ENCODE measurements around the gene NQO2. TPM values are rescaled to one million over a fixed set of nuclear protein-coding genes. Genes with fewer than 3 reads are reported as not detected.

Gene NQO2
- total and polyA plus RNA-seq, 2 of the 13 experiments (the other 11 are each of a cell fraction or from before 2014, with no cell fraction given), result 32.2 to 56.5 TPM

GRCh38 chr6:2952557-2953095 is 47.1 kb upstream of the NQO2 start (continued):
- TF ChIP-seq, protein P1, sequence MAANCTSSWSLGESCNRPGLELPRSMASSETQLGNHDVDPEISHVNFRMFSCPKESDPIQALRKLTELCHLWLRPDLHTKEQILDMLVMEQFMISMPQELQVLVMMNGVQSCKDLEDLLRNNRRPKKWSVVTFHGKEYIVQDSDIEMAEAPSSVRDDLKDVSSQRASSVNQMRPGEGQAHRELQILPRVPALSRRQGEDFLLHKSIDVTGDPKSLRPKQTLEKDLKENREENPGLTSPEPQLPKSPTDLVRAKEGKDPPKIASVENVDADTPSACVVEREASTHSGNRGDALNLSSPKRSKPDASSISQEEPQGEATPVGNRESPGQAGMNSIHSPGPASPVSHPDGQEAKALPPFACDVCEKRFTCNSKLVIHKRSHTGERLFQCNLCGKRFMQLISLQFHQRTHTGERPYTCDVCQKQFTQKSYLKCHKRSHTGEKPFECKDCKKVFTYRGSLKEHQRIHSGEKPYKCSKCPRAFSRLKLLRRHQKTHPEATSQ (CRISPR knock-in tag; IDR thresholded peaks at IDR 0.05; ENCODE audit: borderline replicate concordance), result no peak
- TF ChIP-seq ZNF33A (CRISPR knock-in tag; IDR thresholded peaks at IDR 0.05; ENCODE audit: borderline replicate concordance), result no peak
- no peak for TF ChIP-seq ZBTB39 (CRISPR knock-in tag; IDR thresholded peaks at IDR 0.05)
- TF ChIP-seq CHCHD3 (CRISPR knock-in tag; IDR thresholded peaks at IDR 0.05), result no peak
- peak; percentile 42; the same call in 1 of the 2 replicates for TF ChIP-seq HNF4A (CRISPR knock-in tag; IDR thresholded peaks at IDR 0.05)
- no peak for TF ChIP-seq KDM6A (CRISPR knock-in tag; IDR thresholded peaks at IDR 0.05; ENCODE audit: low read depth)
- no peak for TF ChIP-seq PREB (CRISPR knock-in tag; IDR thresholded peaks at IDR 0.05)
- TF ChIP-seq FOXP1 (IDR thresholded peaks at IDR 0.05), result no peak
- TF ChIP-seq FOXP1 (CRISPR knock-in tag; IDR thresholded peaks at IDR 0.05), result no peak
- no peak for TF ChIP-seq ZNF790 (CRISPR knock-in tag; IDR thresholded peaks at IDR 0.05; ENCODE audit: borderline replicate concordance)
- no peak for TF ChIP-seq ZNF530 (CRISPR knock-in tag; IDR thresholded peaks at IDR 0.05; ENCODE audit: low read depth)
- TF ChIP-seq PRPF4 (IDR thresholded peaks at IDR 0.05; ENCODE audit: low read depth, low read length, poor library complexity, severe bottlenecking), result no peak
- TF ChIP-seq ZBTB7A (CRISPR knock-in tag; IDR thresholded peaks at IDR 0.05), result peak; percentile 67; the same call in 1 of the 2 replicates
- no peak for TF ChIP-seq HOXA7 (CRISPR knock-in tag; IDR thresholded peaks at IDR 0.05)
- TF ChIP-seq, protein P2, sequence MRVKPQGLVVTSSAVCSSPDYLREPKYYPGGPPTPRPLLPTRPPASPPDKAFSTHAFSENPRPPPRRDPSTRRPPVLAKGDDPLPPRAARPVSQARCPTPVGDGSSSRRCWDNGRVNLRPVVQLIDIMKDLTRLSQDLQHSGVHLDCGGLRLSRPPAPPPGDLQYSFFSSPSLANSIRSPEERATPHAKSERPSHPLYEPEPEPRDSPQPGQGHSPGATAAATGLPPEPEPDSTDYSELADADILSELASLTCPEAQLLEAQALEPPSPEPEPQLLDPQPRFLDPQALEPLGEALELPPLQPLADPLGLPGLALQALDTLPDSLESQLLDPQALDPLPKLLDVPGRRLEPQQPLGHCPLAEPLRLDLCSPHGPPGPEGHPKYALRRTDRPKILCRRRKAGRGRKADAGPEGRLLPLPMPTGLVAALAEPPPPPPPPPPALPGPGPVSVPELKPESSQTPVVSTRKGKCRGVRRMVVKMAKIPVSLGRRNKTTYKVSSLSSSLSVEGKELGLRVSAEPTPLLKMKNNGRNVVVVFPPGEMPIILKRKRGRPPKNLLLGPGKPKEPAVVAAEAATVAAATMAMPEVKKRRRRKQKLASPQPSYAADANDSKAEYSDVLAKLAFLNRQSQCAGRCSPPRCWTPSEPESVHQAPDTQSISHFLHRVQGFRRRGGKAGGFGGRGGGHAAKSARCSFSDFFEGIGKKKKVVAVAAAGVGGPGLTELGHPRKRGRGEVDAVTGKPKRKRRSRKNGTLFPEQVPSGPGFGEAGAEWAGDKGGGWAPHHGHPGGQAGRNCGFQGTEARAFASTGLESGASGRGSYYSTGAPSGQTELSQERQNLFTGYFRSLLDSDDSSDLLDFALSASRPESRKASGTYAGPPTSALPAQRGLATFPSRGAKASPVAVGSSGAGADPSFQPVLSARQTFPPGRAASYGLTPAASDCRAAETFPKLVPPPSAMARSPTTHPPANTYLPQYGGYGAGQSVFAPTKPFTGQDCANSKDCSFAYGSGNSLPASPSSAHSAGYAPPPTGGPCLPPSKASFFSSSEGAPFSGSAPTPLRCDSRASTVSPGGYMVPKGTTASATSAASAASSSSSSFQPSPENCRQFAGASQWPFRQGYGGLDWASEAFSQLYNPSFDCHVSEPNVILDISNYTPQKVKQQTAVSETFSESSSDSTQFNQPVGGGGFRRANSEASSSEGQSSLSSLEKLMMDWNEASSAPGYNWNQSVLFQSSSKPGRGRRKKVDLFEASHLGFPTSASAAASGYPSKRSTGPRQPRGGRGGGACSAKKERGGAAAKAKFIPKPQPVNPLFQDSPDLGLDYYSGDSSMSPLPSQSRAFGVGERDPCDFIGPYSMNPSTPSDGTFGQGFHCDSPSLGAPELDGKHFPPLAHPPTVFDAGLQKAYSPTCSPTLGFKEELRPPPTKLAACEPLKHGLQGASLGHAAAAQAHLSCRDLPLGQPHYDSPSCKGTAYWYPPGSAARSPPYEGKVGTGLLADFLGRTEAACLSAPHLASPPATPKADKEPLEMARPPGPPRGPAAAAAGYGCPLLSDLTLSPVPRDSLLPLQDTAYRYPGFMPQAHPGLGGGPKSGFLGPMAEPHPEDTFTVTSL (CRISPR knock-in tag; IDR thresholded peaks at IDR 0.05; ENCODE audit: borderline replicate concordance), result no peak
- TF ChIP-seq RFX3 (CRISPR knock-in tag; IDR thresholded peaks at IDR 0.05), result no peak
- TF ChIP-seq, protein P3, sequence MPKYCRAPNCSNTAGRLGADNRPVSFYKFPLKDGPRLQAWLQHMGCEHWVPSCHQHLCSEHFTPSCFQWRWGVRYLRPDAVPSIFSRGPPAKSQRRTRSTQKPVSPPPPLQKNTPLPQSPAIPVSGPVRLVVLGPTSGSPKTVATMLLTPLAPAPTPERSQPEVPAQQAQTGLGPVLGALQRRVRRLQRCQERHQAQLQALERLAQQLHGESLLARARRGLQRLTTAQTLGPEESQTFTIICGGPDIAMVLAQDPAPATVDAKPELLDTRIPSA (CRISPR knock-in tag; IDR thresholded peaks at IDR 0.05; ENCODE audit: borderline replicate concordance), result no peak
- no peak for TF ChIP-seq ZNF275 (CRISPR knock-in tag; IDR thresholded peaks at IDR 0.05; ENCODE audit: borderline replicate concordance)
